ENCODE data around the gene HEATR5B. TPM values are rescaled to one million over a fixed set of nuclear protein-coding genes. Genes with fewer than 3 reads are reported as not detected.
"Not testable (repeated sequence)": the region's sequence is repeated elsewhere in the genome, so short reads cannot be mapped to it uniquely, and the experiment has no call there.

HEATR5B gene
- polyA plus RNA-seq, 10 donors, result 10.2 to 19.2 (median 13.3) TPM

GRCh38 chr2:37068686-37069085, 15.5 kb downstream of the HEATR5B start:
- no peak for DNase-seq

- no peak for DNase-seq
Measured at GRCh38 chr2:37061776-37062175, 22.4 kb downstream of the HEATR5B start.

- DNase-seq, result no peak
Measured at GRCh38 chr2:37061013-37061711, 23.0 kb downstream of the HEATR5B start.

GRCh38 chr2:37060446-37060845, 23.7 kb downstream of the HEATR5B start:
- no peak for DNase-seq

- no peak for DNase-seq
Measured at GRCh38 chr2:37059841-37060240, 24.3 kb downstream of the HEATR5B start.

GRCh38 chr2:37052600-37053332, 31.4 kb downstream of the HEATR5B start:
- DNase-seq, result no peak

GRCh38 chr2:37039580-37039979, 44.6 kb downstream of the HEATR5B start:
- DNase-seq, result no peak

GRCh38 chr2:37037771-37038170, 46.4 kb downstream of the HEATR5B start:
- no peak for DNase-seq

GRCh38 chr2:37029758-37030157, 54.4 kb downstream of the HEATR5B start:
- DNase-seq, result no peak

- no peak for DNase-seq
Measured at GRCh38 chr2:37026050-37026449, 58.1 kb downstream of the HEATR5B start.

- DNase-seq, result peak in 2 of 3 donors; percentile 10 to 42
Measured at GRCh38 chr2:37020887-37021796, 63.0 kb downstream of the HEATR5B start.

- peak; percentile 70 to 85 (median 83) for DNase-seq
Measured at GRCh38 chr2:37020212-37020886, 63.8 kb downstream of the HEATR5B start.

GRCh38 chr2:37013315-37013641, 70.9 kb downstream of the HEATR5B start:
- no peak for DNase-seq

- no peak for DNase-seq
Measured at GRCh38 chr2:37011130-37011529, 73.0 kb downstream of the HEATR5B start.

- no peak for DNase-seq
Measured at GRCh38 chr2:37005118-37005868, 78.9 kb downstream of the HEATR5B start.

- no peak for DNase-seq
Measured at GRCh38 chr2:37000988-37001556, 83.1 kb downstream of the HEATR5B start.

- no peak for DNase-seq
Measured at GRCh38 chr2:37000318-37000717, 83.9 kb downstream of the HEATR5B start.

- not testable (repeated sequence) for DNase-seq
Measured at GRCh38 chr2:36999416-36999815, 84.8 kb downstream of the HEATR5B start.

GRCh38 chr2:36993841-36994620, 90.1 kb downstream of the HEATR5B start:
- DNase-seq, result no peak

- DNase-seq, result no peak
Measured at GRCh38 chr2:36988008-36988407, 96.2 kb downstream of the HEATR5B start.
